Progenitor cell of endocrine pancreas (in vitro differentiated cells): ENCODE results near the gene CTNNA3. TPM values are rescaled to one million over a fixed set of nuclear protein-coding genes. Genes with fewer than 3 reads are reported as not detected.
A peak's percentile ranks its signal among the peaks of the same experiment; 100 is the strongest.

ENCODE experiments used
- DNase-seq: peaks from one replicate; pipeline ENCODE4 v3.0.0; 2021; ENCODE audit warnings: low spot score; ENCODE audit not compliant: unreplicated experiment
- H3K27ac Mint-ChIP-seq: 2 replicates; pipeline ENCODE4 v1.8.0; 2021; ENCODE audit warnings: mild to moderate bottlenecking, moderate library complexity, mixed read lengths
- H3K27me3 Mint-ChIP-seq: 2 replicates; pipeline ENCODE4 v1.8.0; 2021; ENCODE audit warnings: mixed read lengths
- H3K36me3 Mint-ChIP-seq: 2 replicates; pipeline ENCODE4 v1.8.0; 2022; ENCODE audit warnings: mixed read lengths; ENCODE audit not compliant: insufficient read depth
- H3K4me1 Mint-ChIP-seq: 2 replicates; pipeline ENCODE4 v1.8.0; 2021; ENCODE audit warnings: low read depth, mixed read lengths
- H3K4me3 Mint-ChIP-seq: 2 replicates; pipeline ENCODE4 v1.8.0; 2021; ENCODE audit warnings: low read depth, mild to moderate bottlenecking, moderate library complexity, mixed read lengths
- H3K9me3 Mint-ChIP-seq: 2 replicates; pipeline ENCODE4 v1.8.0; 2021; ENCODE audit warnings: low read depth, mixed read lengths
- CTCF ChIP-seq: fragments of 200-600 bp; sonication (generic); IDR thresholded peaks from one replicate; pipeline ENCODE4 v1.5.0; 2021; ENCODE audit warnings: antibody characterized with exemption, mild to moderate bottlenecking; ENCODE audit not compliant: unreplicated experiment
- total RNA-seq: library from RNA; stranded (reverse); gene quantifications from 2 replicates; pipeline ENCODE4 v1.2.1, GENCODE V29; 2021

Gene CTNNA3
- total RNA-seq, 1 donor from 2014 or later, result 1.7 TPM

- H3K36me3 Mint-ChIP-seq, result no peaks in the 10 kb centered on the region
These were observed 1788.7 kb downstream of the CTNNA3 start for GRCh38 chr10:65907199-65907712.

GRCh38 chr10:65903620-65904019 lies 1792.4 kb downstream of the CTNNA3 start:
- DNase-seq, result no peak
- Mint-ChIP-seq H3K9me3 (peaks cover 7% of the 10 kb centered on the region), H3K36me3 (no peaks in the 10 kb centered on the region), H3K4me1 (peaks cover 12% of the 10 kb centered on the region), H3K27me3 (no peaks in the 10 kb centered on the region), H3K4me3 (no peak overlapping the region), H3K27ac (no peak overlapping the region)
- TF ChIP-seq CTCF, result no peak

More at GRCh38 chr10:65907199-65907712, 1788.7 kb downstream of the CTNNA3 start:
- H3K9me3 Mint-ChIP-seq, result peaks cover 7% of the 10 kb centered on the region
- no peak for DNase-seq
- no peaks in the 10 kb centered on the region for H3K27me3 Mint-ChIP-seq
- no peak for TF ChIP-seq CTCF
- H3K27ac Mint-ChIP-seq, result peak overlapping the region; percentile 22
- no peak overlapping the region for H3K4me3 Mint-ChIP-seq
- H3K4me1 Mint-ChIP-seq, result peaks cover 37% of the 10 kb centered on the region

GRCh38 chr10:65900271-65900670 lies 1795.7 kb downstream of the CTNNA3 start:
- no peaks in the 10 kb centered on the region for H3K27me3 Mint-ChIP-seq
- no peak overlapping the region for H3K27ac Mint-ChIP-seq
- H3K4me1 Mint-ChIP-seq, result no peaks in the 10 kb centered on the region
- DNase-seq, result no peak
- TF ChIP-seq CTCF, result no peak
- H3K4me3 Mint-ChIP-seq, result no peak overlapping the region
- no peaks in the 10 kb centered on the region for H3K36me3 Mint-ChIP-seq
- peaks cover 3% of the 10 kb centered on the region for H3K9me3 Mint-ChIP-seq

GRCh38 chr10:65898055-65898454 lies 1797.9 kb downstream of the CTNNA3 start:
- Mint-ChIP-seq H3K9me3 (peaks cover 3% of the 10 kb centered on the region), H3K27me3 (no peaks in the 10 kb centered on the region), H3K36me3 (no peaks in the 10 kb centered on the region), H3K27ac (no peak overlapping the region), H3K4me3 (no peak overlapping the region), H3K4me1 (no peaks in the 10 kb centered on the region)
- no peak for DNase-seq
- TF ChIP-seq CTCF, result no peak

GRCh38 chr10:65894961-65895360 lies 1801.0 kb downstream of the CTNNA3 start:
- Mint-ChIP-seq H3K4me1 (peaks cover 12% of the 10 kb centered on the region), H3K9me3 (no peaks in the 10 kb centered on the region), H3K36me3 (no peaks in the 10 kb centered on the region), H3K4me3 (no peak overlapping the region), H3K27ac (no peak overlapping the region), H3K27me3 (no peaks in the 10 kb centered on the region)
- TF ChIP-seq CTCF, result no peak
- no peak for DNase-seq
